HT-29 (cell line): ENCODE results near the gene EXOC4. TPM values are rescaled to one million over a fixed set of nuclear protein-coding genes. Genes with fewer than 3 reads are reported as not detected.
"Not testable (repeated sequence)": the region's sequence is repeated elsewhere in the genome, so short reads cannot be mapped to it uniquely, and the experiment has no call there.

Source experiments
- DNase-seq: peaks from one replicate; pipeline ENCODE4 v3.0.0-alpha.2; 2015; ENCODE audit warnings: low spot score
- total RNA-seq: library from RNA; depleted of rRNA; stranded (reverse); fragments of >200 nt; shearing (Covaris generic); gene quantifications from 2 replicates; pipeline ENCODE4 v1.2.3, GENCODE V29; 2014

The EXOC4 gene
- total RNA-seq, 1 experiment from 2014 or later: 59.8 TPM

GRCh38 chr7:133861876-133862275 is 609.0 kb downstream of the EXOC4 start:
- DNase-seq: no peak

- no peak for DNase-seq
Measured at GRCh38 chr7:133863362-133864061, 610.6 kb downstream of the EXOC4 start.

- no peak for DNase-seq
Measured at GRCh38 chr7:133869556-133869955, 616.7 kb downstream of the EXOC4 start.

GRCh38 chr7:133871757-133872156 is 618.9 kb downstream of the EXOC4 start:
- DNase-seq: no peak

GRCh38 chr7:133873187-133873586 is 620.3 kb downstream of the EXOC4 start:
- DNase-seq: no peak

- DNase-seq: no peak
Measured at GRCh38 chr7:133873631-133874030, 620.8 kb downstream of the EXOC4 start.

- DNase-seq: no peak
Measured at GRCh38 chr7:133883591-133883990, 630.7 kb downstream of the EXOC4 start.

GRCh38 chr7:133885213-133885612 is 632.3 kb downstream of the EXOC4 start:
- DNase-seq: no peak

GRCh38 chr7:133886086-133886485 is 633.2 kb downstream of the EXOC4 start:
- DNase-seq: no peak

- DNase-seq: no peak
Measured at GRCh38 chr7:133886797-133887196, 633.9 kb downstream of the EXOC4 start.

GRCh38 chr7:133887459-133887858 is 634.6 kb downstream of the EXOC4 start:
- DNase-seq: peak; percentile 24

- DNase-seq: peak; percentile 59
Measured at GRCh38 chr7:133888061-133888930, 635.4 kb downstream of the EXOC4 start.

- no peak for DNase-seq
Measured at GRCh38 chr7:133904776-133905175, 651.9 kb downstream of the EXOC4 start.

GRCh38 chr7:133906553-133906952 is 653.7 kb downstream of the EXOC4 start:
- not testable (repeated sequence) for DNase-seq

- DNase-seq: no peak
Measured at GRCh38 chr7:133910761-133911160, 657.9 kb downstream of the EXOC4 start.

GRCh38 chr7:133911724-133912123 is 658.8 kb downstream of the EXOC4 start:
- DNase-seq: no peak

- DNase-seq: no peak
Measured at GRCh38 chr7:133912916-133913697, 660.2 kb downstream of the EXOC4 start.

- DNase-seq: no peak
Measured at GRCh38 chr7:133916621-133917020, 663.7 kb downstream of the EXOC4 start.

GRCh38 chr7:133919810-133920209 is 666.9 kb downstream of the EXOC4 start:
- no peak for DNase-seq

GRCh38 chr7:133921635-133922182 is 668.8 kb downstream of the EXOC4 start:
- no peak for DNase-seq

- DNase-seq: no peak
Measured at GRCh38 chr7:133923974-133924373, 671.1 kb downstream of the EXOC4 start.

GRCh38 chr7:133931053-133931452 is 678.2 kb downstream of the EXOC4 start:
- DNase-seq: peak; percentile 17
